Measurements from ENCODE around the gene MGMT.

Gene MGMT

GRCh38 chr10:129745186-129745750 is 278.2 kb downstream of the MGMT start:
- Histone ChIP-seq H2AFZ (ENCODE audit: low read length, unreplicated experiment) (no peak overlapping the region), H3K4me1 (ENCODE audit: control insufficient read depth, insufficient read depth, low read length, unreplicated experiment) (no peaks in the 10 kb centered on the region), H3K36me3 (ENCODE audit: insufficient read depth, low read length) (no peaks in the 10 kb centered on the region), H3K27ac (ENCODE audit: low read depth, low read length) (no peak overlapping the region), H3K27me3 (ENCODE audit: insufficient read depth, low read length) (no peaks in the 10 kb centered on the region), H3K4me3 (ENCODE audit: low read depth, low read length) (no peak overlapping the region), H3K79me2 (ENCODE audit: control insufficient read depth, insufficient read depth, low read length, unreplicated experiment) (no peaks in the 10 kb centered on the region)

DNA sequence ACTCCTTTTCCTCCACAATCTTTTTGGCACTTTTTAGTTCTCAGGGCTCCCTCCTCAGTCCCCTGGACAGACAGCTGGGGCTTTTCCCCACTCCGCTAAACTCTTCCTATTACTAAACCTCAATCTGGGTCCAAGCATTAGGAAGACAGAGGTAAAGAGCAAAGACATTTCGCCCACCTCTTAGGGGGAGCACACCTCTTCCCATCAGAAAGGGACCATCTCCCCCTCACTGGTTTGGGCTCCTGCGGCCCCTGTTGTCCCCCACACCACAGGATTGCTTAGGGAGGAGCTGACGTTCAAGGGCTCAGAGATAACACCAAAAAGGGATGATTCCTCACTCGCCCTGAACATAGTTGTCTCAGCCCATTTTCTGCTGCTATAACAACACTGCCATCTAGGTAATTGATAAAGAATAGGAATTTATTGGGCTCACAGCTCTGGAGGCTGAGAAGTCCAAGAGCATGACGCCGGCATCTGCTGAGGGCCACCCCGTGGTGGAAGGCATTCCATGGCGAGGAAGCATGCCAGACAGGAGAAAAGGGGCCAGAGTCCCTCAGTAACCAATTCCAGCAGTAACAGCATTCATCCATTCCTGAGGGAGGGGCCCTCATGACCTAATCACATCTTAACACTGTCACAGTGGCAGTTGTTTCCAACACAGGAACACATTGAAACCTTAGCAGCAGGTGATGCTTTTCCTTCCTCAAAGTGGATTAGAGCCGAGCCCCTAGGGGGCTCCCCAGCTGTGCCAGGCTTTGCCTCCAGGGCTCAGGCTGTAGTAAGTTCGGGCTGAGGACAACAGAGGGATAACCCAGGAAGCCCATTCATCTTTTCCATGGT is 287.4 kb downstream of the MGMT start:
- H3K4me1 ChIP-seq (ENCODE audit: control insufficient read depth, insufficient read depth, low read length, unreplicated experiment), result no peaks in the 10 kb centered on the region
- no peaks in the 10 kb centered on the region for H3K79me2 ChIP-seq (ENCODE audit: control insufficient read depth, insufficient read depth, low read length, unreplicated experiment)
- H3K27ac ChIP-seq (ENCODE audit: low read depth, low read length), result no peak overlapping the region
- no peak overlapping the region for H2AFZ ChIP-seq (ENCODE audit: low read length, unreplicated experiment)
- H3K27me3 ChIP-seq (ENCODE audit: insufficient read depth, low read length), result no peaks in the 10 kb centered on the region
- H3K36me3 ChIP-seq (ENCODE audit: insufficient read depth, low read length), result no peaks in the 10 kb centered on the region
- no peak overlapping the region for H3K4me3 ChIP-seq (ENCODE audit: low read depth, low read length)

DNA sequence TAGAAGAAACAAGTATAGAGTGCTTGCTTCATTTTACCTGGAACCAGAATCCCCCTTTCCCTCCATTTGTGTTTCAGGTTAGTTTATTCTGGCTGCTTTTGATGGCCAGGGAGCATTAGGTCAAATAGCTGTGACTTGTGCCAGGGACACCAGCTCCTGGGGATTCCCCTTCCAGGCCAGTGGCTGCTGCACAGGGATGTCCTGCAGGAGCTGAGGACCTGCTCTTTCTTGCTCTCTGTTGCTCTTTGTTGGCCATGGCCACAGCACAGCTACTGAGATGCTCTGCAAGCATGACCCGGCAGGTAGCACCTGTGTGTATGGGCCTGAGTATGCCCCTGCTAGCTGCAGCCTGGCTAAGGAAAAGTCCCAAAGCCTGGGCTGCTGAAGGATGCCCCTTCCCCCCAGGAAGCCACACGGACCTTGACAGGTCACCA is 288.1 kb downstream of the MGMT start:
- no peak overlapping the region for H3K4me3 ChIP-seq (ENCODE audit: low read depth, low read length)

DNA sequence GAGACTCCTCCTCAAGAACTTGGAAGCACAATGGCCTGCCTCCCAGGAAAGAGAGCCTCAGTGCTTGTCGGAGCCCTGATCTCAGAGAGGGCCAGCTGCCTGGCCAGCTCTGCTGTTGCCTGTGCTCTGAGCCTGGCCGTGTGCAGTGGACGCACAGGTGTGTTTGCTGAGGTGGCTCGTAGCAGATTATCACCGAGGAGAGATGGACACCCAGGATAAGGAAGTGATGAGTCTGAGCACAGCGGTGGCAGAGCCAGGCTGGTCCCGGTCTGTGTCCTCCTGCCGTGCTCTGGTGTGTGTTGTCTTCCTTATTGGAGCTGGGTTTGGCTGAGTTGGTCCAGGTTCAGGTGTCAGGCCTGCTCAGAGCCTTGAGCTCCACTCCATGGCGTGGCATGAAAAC is 288.6 kb downstream of the MGMT start:
- Histone ChIP-seq H3K27ac (ENCODE audit: low read depth, low read length) (no peak overlapping the region), H3K79me2 (ENCODE audit: control insufficient read depth, insufficient read depth, low read length, unreplicated experiment) (no peaks in the 10 kb centered on the region), H3K4me3 (ENCODE audit: low read depth, low read length) (no peak overlapping the region), H2AFZ (ENCODE audit: low read length, unreplicated experiment) (no peak overlapping the region), H3K36me3 (ENCODE audit: insufficient read depth, low read length) (no peaks in the 10 kb centered on the region), H3K27me3 (ENCODE audit: insufficient read depth, low read length) (no peaks in the 10 kb centered on the region), H3K4me1 (ENCODE audit: control insufficient read depth, insufficient read depth, low read length, unreplicated experiment) (no peaks in the 10 kb centered on the region)

More for the DNA sequence above, 288.1 kb downstream of the MGMT start:
- Histone ChIP-seq H3K36me3 (ENCODE audit: insufficient read depth, low read length) (no peaks in the 10 kb centered on the region), H3K27me3 (ENCODE audit: insufficient read depth, low read length) (no peaks in the 10 kb centered on the region), H3K79me2 (ENCODE audit: control insufficient read depth, insufficient read depth, low read length, unreplicated experiment) (no peaks in the 10 kb centered on the region), H3K27ac (ENCODE audit: low read depth, low read length) (no peak overlapping the region), H3K4me1 (ENCODE audit: control insufficient read depth, insufficient read depth, low read length, unreplicated experiment) (no peaks in the 10 kb centered on the region), H2AFZ (ENCODE audit: low read length, unreplicated experiment) (no peak overlapping the region)

DNA sequence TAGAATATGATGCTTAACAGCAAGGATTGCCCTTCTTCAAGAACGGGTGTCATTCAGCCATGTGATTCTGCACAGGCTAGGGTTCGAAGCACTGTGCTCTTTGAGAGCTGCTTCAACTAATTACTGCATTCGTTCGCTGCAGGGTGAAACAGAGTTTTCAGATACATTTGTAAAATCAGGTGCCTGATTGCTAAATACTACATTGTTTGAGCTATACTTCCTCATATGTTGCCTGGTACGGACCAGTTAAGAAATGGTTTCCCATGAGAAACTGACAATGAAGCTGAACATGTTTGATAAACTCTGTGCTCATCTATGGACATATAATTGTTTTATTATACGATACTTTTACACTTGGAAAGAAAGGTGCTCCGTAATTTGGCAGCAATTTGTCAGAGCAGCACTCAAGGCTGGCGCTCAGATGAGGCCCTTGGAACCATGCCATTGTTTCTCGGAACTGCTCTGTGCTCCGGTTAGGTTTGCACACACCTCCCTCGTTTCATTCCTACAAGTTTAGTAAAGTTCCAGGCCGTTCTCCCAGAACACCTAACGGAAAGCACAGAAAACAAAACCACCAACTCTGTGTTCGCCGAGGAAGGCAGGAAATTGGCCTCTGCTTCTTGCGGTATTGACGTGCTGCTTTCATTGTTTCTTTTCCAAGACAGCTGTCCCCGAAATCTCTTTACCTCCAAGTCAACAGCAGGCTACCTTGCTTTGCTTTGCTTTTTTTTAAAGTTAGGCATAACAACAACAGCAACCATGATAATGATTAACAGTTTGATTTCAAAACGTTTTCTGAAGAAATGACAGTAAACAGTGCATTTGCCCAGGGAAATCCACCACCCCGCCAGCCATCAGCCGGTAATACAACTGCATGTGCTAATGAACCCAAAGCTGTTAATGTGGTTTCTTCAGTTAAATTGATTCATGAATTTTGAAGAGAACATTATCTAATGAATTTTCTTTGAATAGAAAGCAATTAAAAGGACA is 290.2 kb downstream of the MGMT start:
- H2AFZ ChIP-seq (ENCODE audit: low read length, unreplicated experiment), result no peak overlapping the region
- H3K27me3 ChIP-seq (ENCODE audit: insufficient read depth, low read length), result no peaks in the 10 kb centered on the region
- no peaks in the 10 kb centered on the region for H3K79me2 ChIP-seq (ENCODE audit: control insufficient read depth, insufficient read depth, low read length, unreplicated experiment)
- no peaks in the 10 kb centered on the region for H3K36me3 ChIP-seq (ENCODE audit: insufficient read depth, low read length)
- no peak overlapping the region for H3K4me3 ChIP-seq (ENCODE audit: low read depth, low read length)
- H3K27ac ChIP-seq (ENCODE audit: low read depth, low read length), result no peak overlapping the region
- H3K4me1 ChIP-seq (ENCODE audit: control insufficient read depth, insufficient read depth, low read length, unreplicated experiment), result no peaks in the 10 kb centered on the region

- H3K27me3 ChIP-seq (ENCODE audit: insufficient read depth, low read length), result no peaks in the 10 kb centered on the region
- no peaks in the 10 kb centered on the region for H3K36me3 ChIP-seq (ENCODE audit: insufficient read depth, low read length)
- H3K4me1 ChIP-seq (ENCODE audit: control insufficient read depth, insufficient read depth, low read length, unreplicated experiment), result no peaks in the 10 kb centered on the region
- H3K4me3 ChIP-seq (ENCODE audit: low read depth, low read length), result no peak overlapping the region
- H2AFZ ChIP-seq (ENCODE audit: low read length, unreplicated experiment), result no peak overlapping the region
- H3K27ac ChIP-seq (ENCODE audit: low read depth, low read length), result no peak overlapping the region
- no peaks in the 10 kb centered on the region for H3K79me2 ChIP-seq (ENCODE audit: control insufficient read depth, insufficient read depth, low read length, unreplicated experiment)
Observed at GRCh38 chr10:129758207-129759021, 291.4 kb downstream of the MGMT start.

GRCh38 chr10:129759214-129760002 is 292.4 kb downstream of the MGMT start:
- Histone ChIP-seq H3K4me3 (ENCODE audit: low read depth, low read length) (no peak overlapping the region), H3K79me2 (ENCODE audit: control insufficient read depth, insufficient read depth, low read length, unreplicated experiment) (no peaks in the 10 kb centered on the region), H3K36me3 (ENCODE audit: insufficient read depth, low read length) (no peaks in the 10 kb centered on the region), H2AFZ (ENCODE audit: low read length, unreplicated experiment) (no peak overlapping the region), H3K27me3 (ENCODE audit: insufficient read depth, low read length) (no peaks in the 10 kb centered on the region), H3K4me1 (ENCODE audit: control insufficient read depth, insufficient read depth, low read length, unreplicated experiment) (no peaks in the 10 kb centered on the region), H3K27ac (ENCODE audit: low read depth, low read length) (no peak overlapping the region)

DNA sequence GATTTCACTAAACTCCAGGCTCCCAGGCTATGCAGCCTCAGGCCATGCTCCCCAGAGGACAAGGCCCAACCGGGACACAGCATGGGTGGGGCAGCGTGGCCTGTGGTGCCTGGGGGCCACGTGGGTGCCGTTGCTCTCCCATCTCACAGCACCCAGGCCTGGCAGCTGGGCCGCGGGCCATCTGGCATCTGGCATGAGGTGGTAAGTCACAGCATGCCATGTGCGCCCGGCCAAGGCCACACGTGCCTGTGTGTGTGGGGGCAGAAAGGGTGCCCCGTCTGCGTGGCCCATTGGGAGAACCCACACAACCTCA is 292.9 kb downstream of the MGMT start:
- no peaks in the 10 kb centered on the region for H3K27me3 ChIP-seq (ENCODE audit: insufficient read depth, low read length)
- H3K36me3 ChIP-seq (ENCODE audit: insufficient read depth, low read length), result no peaks in the 10 kb centered on the region
- H3K4me1 ChIP-seq (ENCODE audit: control insufficient read depth, insufficient read depth, low read length, unreplicated experiment), result no peaks in the 10 kb centered on the region
- H3K79me2 ChIP-seq (ENCODE audit: control insufficient read depth, insufficient read depth, low read length, unreplicated experiment), result no peaks in the 10 kb centered on the region
- H2AFZ ChIP-seq (ENCODE audit: low read length, unreplicated experiment), result no peak overlapping the region
- no peak overlapping the region for H3K4me3 ChIP-seq (ENCODE audit: low read depth, low read length)
- no peak overlapping the region for H3K27ac ChIP-seq (ENCODE audit: low read depth, low read length)

GRCh38 chr10:129760416-129760815 is 293.4 kb downstream of the MGMT start:
- H3K4me1 ChIP-seq (ENCODE audit: control insufficient read depth, insufficient read depth, low read length, unreplicated experiment), result no peaks in the 10 kb centered on the region
- no peak overlapping the region for H3K27ac ChIP-seq (ENCODE audit: low read depth, low read length)
- no peak overlapping the region for H2AFZ ChIP-seq (ENCODE audit: low read length, unreplicated experiment)
- no peaks in the 10 kb centered on the region for H3K36me3 ChIP-seq (ENCODE audit: insufficient read depth, low read length)
- H3K4me3 ChIP-seq (ENCODE audit: low read depth, low read length), result no peak overlapping the region
- no peaks in the 10 kb centered on the region for H3K79me2 ChIP-seq (ENCODE audit: control insufficient read depth, insufficient read depth, low read length, unreplicated experiment)
- H3K27me3 ChIP-seq (ENCODE audit: insufficient read depth, low read length), result no peaks in the 10 kb centered on the region

Measured in ACC112 (cell line).